ENCODE measurements around the gene HPS4. TPM values are rescaled to one million over a fixed set of nuclear protein-coding genes. Genes with fewer than 3 reads are reported as not detected.
"Not testable (repeated sequence)": the region's sequence is repeated elsewhere in the genome, so short reads cannot be mapped to it uniquely, and the experiment has no call there.

The HPS4 gene
- total RNA-seq, 2 experiments from 2014 or later, result 77.4 to 89.6 TPM

- Histone ChIP-seq H3K4me2 (ENCODE audit: low read length) (no peak overlapping the region), H4K20me1 (ENCODE audit: insufficient read depth, low read length) (no peaks in the 10 kb centered on the region), H3K27ac (ENCODE audit: low read depth, low read length, poor library complexity, severe bottlenecking) (no peak overlapping the region), H2AFZ (ENCODE audit: low read length) (no peak overlapping the region), H3K9me3 (ENCODE audit: low read length) (no peaks in the 10 kb centered on the region), H3K36me3 (ENCODE audit: insufficient read depth, low read length) (no peaks in the 10 kb centered on the region), H3K79me2 (ENCODE audit: insufficient read depth, low read depth, low read length) (no peaks in the 10 kb centered on the region), H3K4me1 (ENCODE audit: insufficient read depth, low read length, poor library complexity, severe bottlenecking) (no peaks in the 10 kb centered on the region), H3K4me3 (ENCODE audit: low read depth, low read length, poor library complexity, severe bottlenecking) (no peak overlapping the region), H3K9me2 (ENCODE audit: insufficient read depth, low read length) (no peaks in the 10 kb centered on the region)
- ChIA-PET CTCF (ENCODE audit: unreplicated experiment) (interaction anchor here (0.6 kb wide), 1 partner anchor 536 kb away, joined by 3 read pairs; no protein-coding TSS in a partner anchor), POLR2A (no interaction called here)
- intact Hi-C loops (cut with micrococcal nuclease; ENCODE audit: unreplicated experiment), result no loop called here
- BruUV-seq (replicated peaks), result no TSS peak
- TF ChIP-seq EZH2phosphoT487 (IDR thresholded peaks at IDR 0.05; ENCODE audit: borderline replicate concordance, low read depth, low read length), result no peak
- TF ChIP-seq CTCF (conservative IDR thresholded peaks at IDR 0.05; ENCODE audit: low read length), result no peak
- DNase-seq (ENCODE audit: low spot score), result no peak
These were observed 39.5 kb downstream of the HPS4 start for GRCh38 chr22:26443901-26444690.

DNA sequence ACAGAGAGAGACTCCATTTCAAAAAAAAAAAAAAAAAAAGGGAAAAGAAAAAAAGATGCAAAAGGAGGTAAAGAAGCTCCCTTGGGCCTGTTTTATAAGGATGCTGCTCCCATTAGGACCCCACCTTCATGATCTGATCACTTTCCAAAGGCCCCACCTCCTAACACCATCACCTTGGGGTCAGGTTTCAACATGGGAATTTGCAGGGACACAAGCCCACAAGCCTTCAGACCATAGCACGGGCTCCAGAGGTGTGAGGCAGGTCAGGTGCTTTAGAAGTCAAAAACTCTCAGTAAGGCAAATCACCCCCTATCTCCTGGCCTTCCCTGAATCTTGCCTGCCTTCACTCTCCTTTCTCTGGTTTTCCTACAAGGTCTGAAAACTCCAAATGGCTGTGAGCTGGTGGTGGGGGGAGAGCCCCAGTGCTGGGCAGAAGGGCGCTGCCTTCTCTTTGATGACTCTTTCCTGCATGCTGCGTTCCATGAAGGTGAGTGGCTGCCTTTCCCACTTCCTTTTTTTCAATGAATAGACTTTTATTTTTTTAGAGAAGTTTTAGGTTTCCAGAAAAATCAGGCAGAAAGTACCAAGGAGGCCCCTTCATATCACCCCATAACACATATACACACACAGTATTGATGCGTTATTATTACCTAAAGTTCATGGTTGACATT, 41.4 kb downstream of the HPS4 start:
- CTCF ChIA-PET (ENCODE audit: unreplicated experiment), result no interaction called here
- DNase-seq (ENCODE audit: low spot score), result no peak
- Histone ChIP-seq H2AFZ (ENCODE audit: low read length) (no peak overlapping the region), H3K4me1 (ENCODE audit: insufficient read depth, low read length, poor library complexity, severe bottlenecking) (no peaks in the 10 kb centered on the region), H4K20me1 (ENCODE audit: insufficient read depth, low read length) (no peaks in the 10 kb centered on the region), H3K36me3 (ENCODE audit: insufficient read depth, low read length) (no peaks in the 10 kb centered on the region), H3K79me2 (ENCODE audit: insufficient read depth, low read depth, low read length) (no peaks in the 10 kb centered on the region), H3K9me2 (ENCODE audit: insufficient read depth, low read length) (no peaks in the 10 kb centered on the region), H3K4me2 (ENCODE audit: low read length) (no peak overlapping the region), H3K27ac (ENCODE audit: low read depth, low read length, poor library complexity, severe bottlenecking) (no peak overlapping the region), H3K9me3 (ENCODE audit: low read length) (no peaks in the 10 kb centered on the region), H3K4me3 (ENCODE audit: low read depth, low read length, poor library complexity, severe bottlenecking) (no peak overlapping the region)
- no TSS peak for BruUV-seq (replicated peaks)
- intact Hi-C loops (cut with micrococcal nuclease; ENCODE audit: unreplicated experiment), result no loop called here
- TF ChIP-seq CTCF (conservative IDR thresholded peaks at IDR 0.05; ENCODE audit: low read length) (no peak), EZH2phosphoT487 (IDR thresholded peaks at IDR 0.05; ENCODE audit: borderline replicate concordance, low read depth, low read length) (no peak)
- POLR2A ChIA-PET, result interaction anchor here (0.7 kb wide), 1 partner anchor 750 kb away, joined by 3 read pairs; no protein-coding TSS in a partner anchor

- POLR2A ChIA-PET, result no interaction called here
- H3K27ac ChIP-seq (ENCODE audit: low read depth, low read length, poor library complexity, severe bottlenecking), result no peak overlapping the region
- no peaks in the 10 kb centered on the region for H3K4me1 ChIP-seq (ENCODE audit: insufficient read depth, low read length, poor library complexity, severe bottlenecking)
- no peaks in the 10 kb centered on the region for H3K79me2 ChIP-seq (ENCODE audit: insufficient read depth, low read depth, low read length)
- H2AFZ ChIP-seq (ENCODE audit: low read length), result no peak overlapping the region
- no peaks in the 10 kb centered on the region for H4K20me1 ChIP-seq (ENCODE audit: insufficient read depth, low read length)
- CTCF ChIA-PET (ENCODE audit: unreplicated experiment), result no interaction called here
- no TSS peak for BruUV-seq (replicated peaks)
- H3K4me3 ChIP-seq (ENCODE audit: low read depth, low read length, poor library complexity, severe bottlenecking), result no peak overlapping the region
- H3K9me2 ChIP-seq (ENCODE audit: insufficient read depth, low read length), result no peaks in the 10 kb centered on the region
- DNase-seq (ENCODE audit: low spot score), result no peak
- TF ChIP-seq EZH2phosphoT487 (IDR thresholded peaks at IDR 0.05; ENCODE audit: borderline replicate concordance, low read depth, low read length), result no peak
- TF ChIP-seq CTCF (conservative IDR thresholded peaks at IDR 0.05; ENCODE audit: low read length), result no peak
- no peak overlapping the region for H3K4me2 ChIP-seq (ENCODE audit: low read length)
- H3K36me3 ChIP-seq (ENCODE audit: insufficient read depth, low read length), result no peaks in the 10 kb centered on the region
- no peaks in the 10 kb centered on the region for H3K9me3 ChIP-seq (ENCODE audit: low read length)
- intact Hi-C loops (cut with micrococcal nuclease; ENCODE audit: unreplicated experiment), result no loop called here
These were observed 44.0 kb downstream of the HPS4 start for GRCh38 chr22:26439559-26439958.

DNA sequence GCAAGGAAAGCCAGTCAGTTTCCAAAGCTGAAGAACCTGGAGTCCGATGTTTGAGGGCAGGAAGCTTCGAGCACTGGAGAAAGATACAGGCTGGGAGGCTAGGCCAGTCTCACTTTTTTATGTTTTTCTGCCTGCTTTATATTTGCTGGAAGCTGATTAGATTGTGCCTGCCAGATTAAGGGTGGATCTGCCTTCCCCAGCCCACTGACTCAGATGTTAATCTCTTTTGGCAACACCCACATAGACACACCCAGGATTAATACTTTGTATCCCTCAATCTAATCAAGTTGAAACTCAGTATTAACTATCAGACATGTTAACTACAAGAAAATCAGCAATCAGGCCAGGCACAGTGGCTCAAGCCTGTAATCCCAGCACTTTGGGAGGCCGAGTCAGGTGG, 44.8 kb downstream of the HPS4 start:
- POLR2A ChIA-PET, result interaction anchor here (1.7 kb wide), 1 partner anchor 8 kb away, joined by 9 read pairs; no protein-coding TSS in a partner anchor

More for the DNA sequence above, 44.8 kb downstream of the HPS4 start:
- H3K4me3 ChIP-seq (ENCODE audit: low read depth, low read length, poor library complexity, severe bottlenecking); CTCF ChIA-PET (ENCODE audit: unreplicated experiment); H4K20me1 ChIP-seq (ENCODE audit: insufficient read depth, low read length); H3K9me3 ChIP-seq (ENCODE audit: low read length); H3K4me1 ChIP-seq (ENCODE audit: insufficient read depth, low read length, poor library complexity, severe bottlenecking); H3K9me2 ChIP-seq (ENCODE audit: insufficient read depth, low read length); H3K27ac ChIP-seq (ENCODE audit: low read depth, low read length, poor library complexity, severe bottlenecking); H3K79me2 ChIP-seq (ENCODE audit: insufficient read depth, low read depth, low read length); DNase-seq (ENCODE audit: low spot score); H3K36me3 ChIP-seq (ENCODE audit: insufficient read depth, low read length); H3K4me2 ChIP-seq (ENCODE audit: low read length); H2AFZ ChIP-seq (ENCODE audit: low read length); BruUV-seq (replicated peaks); intact Hi-C loops (cut with micrococcal nuclease; ENCODE audit: unreplicated experiment): not testable (repeated sequence)
